Type B pancreatic cell (in vitro differentiated cells): Measurements from ENCODE around the gene SSH2. TPM values are rescaled to one million over a fixed set of nuclear protein-coding genes. Genes with fewer than 3 reads are reported as not detected.
A peak's percentile ranks its signal among the peaks of the same experiment; 100 is the strongest.

Experiments used
- DNase-seq: peaks from one replicate; pipeline ENCODE4 v3.0.0; 2021; ENCODE audit warnings: mixed read lengths; ENCODE audit not compliant: unreplicated experiment; ENCODE audit errors: extremely low spot score
- H3K27ac Mint-ChIP-seq: 2 replicates; pipeline ENCODE4 v1.8.0; 2021; ENCODE audit warnings: mild to moderate bottlenecking, mixed read lengths
- H3K27me3 Mint-ChIP-seq: 2 replicates; pipeline ENCODE4 v1.8.0; 2021; ENCODE audit warnings: mixed read lengths
- H3K36me3 Mint-ChIP-seq: 2 replicates; pipeline ENCODE4 v1.8.0; 2021; ENCODE audit warnings: mixed read lengths
- H3K4me1 Mint-ChIP-seq: one replicate; pipeline ENCODE4 v1.8.0; 2021; ENCODE audit warnings: mixed read lengths; ENCODE audit not compliant: unreplicated experiment
- H3K4me3 Mint-ChIP-seq: 2 replicates; pipeline ENCODE4 v1.8.0; 2021; ENCODE audit warnings: mild to moderate bottlenecking, mixed read lengths
- H3K9me3 Mint-ChIP-seq: 2 replicates; pipeline ENCODE4 v1.8.0; 2021; ENCODE audit warnings: mixed read lengths
- total RNA-seq: library from RNA; stranded (reverse); gene quantifications from 2 replicates; pipeline ENCODE4 v1.2.1, GENCODE V29; 2021; ENCODE audit warnings: low replicate concordance
- TF ChIP-seq, protein P1 (sequence below): fragments of 200-600 bp; sonication (generic); conservative IDR thresholded peaks from 2 replicates; pipeline ENCODE4 v1.5.0; 2021; ENCODE audit warnings: antibody characterized with exemption, mild to moderate bottlenecking

The SSH2 gene
- total RNA-seq, 1 donor from 2014 or later = 23.8 TPM

- H3K4me3 Mint-ChIP-seq = no peak overlapping the region
- TF ChIP-seq, protein P1, sequence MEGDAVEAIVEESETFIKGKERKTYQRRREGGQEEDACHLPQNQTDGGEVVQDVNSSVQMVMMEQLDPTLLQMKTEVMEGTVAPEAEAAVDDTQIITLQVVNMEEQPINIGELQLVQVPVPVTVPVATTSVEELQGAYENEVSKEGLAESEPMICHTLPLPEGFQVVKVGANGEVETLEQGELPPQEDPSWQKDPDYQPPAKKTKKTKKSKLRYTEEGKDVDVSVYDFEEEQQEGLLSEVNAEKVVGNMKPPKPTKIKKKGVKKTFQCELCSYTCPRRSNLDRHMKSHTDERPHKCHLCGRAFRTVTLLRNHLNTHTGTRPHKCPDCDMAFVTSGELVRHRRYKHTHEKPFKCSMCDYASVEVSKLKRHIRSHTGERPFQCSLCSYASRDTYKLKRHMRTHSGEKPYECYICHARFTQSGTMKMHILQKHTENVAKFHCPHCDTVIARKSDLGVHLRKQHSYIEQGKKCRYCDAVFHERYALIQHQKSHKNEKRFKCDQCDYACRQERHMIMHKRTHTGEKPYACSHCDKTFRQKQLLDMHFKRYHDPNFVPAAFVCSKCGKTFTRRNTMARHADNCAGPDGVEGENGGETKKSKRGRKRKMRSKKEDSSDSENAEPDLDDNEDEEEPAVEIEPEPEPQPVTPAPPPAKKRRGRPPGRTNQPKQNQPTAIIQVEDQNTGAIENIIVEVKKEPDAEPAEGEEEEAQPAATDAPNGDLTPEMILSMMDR = no peak
- no peak overlapping the region for H3K27ac Mint-ChIP-seq
- no peaks in the 10 kb centered on the region for H3K27me3 Mint-ChIP-seq
- DNase-seq = no peak
- H3K9me3 Mint-ChIP-seq = no peaks in the 10 kb centered on the region
- peaks cover 8% of the 10 kb centered on the region for H3K36me3 Mint-ChIP-seq
- peaks cover 14% of the 10 kb centered on the region for H3K4me1 Mint-ChIP-seq
These were observed 347.3 kb downstream of the SSH2 start for GRCh38 chr17:29582772-29583171.

- Mint-ChIP-seq H3K4me1 (peaks cover 14% of the 10 kb centered on the region), H3K27me3 (no peaks in the 10 kb centered on the region), H3K4me3 (no peak overlapping the region), H3K27ac (no peak overlapping the region), H3K9me3 (no peaks in the 10 kb centered on the region), H3K36me3 (peaks cover 8% of the 10 kb centered on the region)
- DNase-seq = no peak
- TF ChIP-seq, protein P1 = no peak
These were observed 347.7 kb downstream of the SSH2 start for GRCh38 chr17:29582254-29582765.

DNA sequence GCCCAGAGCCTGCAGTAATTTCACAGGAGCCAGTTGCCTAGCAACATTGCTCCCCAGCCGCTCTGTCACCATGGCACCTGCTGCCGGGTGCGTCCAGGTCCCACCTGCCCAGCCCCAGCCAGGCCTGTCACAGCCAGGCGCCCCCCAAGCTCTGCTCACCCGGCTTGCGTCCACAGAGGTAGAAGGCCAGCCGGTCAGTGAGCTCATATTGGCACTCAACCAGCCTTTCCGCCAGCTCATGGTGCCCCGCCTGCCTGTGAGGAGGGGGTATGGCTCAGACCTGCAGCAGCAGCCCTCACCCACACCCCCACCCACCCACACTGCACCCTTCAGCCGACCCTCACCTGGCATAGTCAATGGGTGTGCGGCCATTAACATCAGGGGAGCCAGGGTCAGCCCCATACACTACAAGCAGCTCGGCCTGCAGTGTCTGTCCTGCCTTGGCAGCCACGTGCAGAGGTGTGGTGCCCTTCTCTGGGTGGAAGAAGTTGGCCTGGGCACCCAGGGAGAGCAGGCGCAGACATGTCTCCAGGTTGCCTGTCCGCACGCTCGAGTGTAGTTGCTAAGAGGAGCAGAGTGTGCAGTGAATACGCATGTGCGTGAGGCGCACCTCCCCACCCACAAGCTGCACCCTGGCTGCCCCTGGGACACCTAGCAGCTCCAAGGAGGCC lies 348.3 kb downstream of the SSH2 start:
- TF ChIP-seq, protein P1 = no peak
- Mint-ChIP-seq H3K27me3 (no peaks in the 10 kb centered on the region), H3K9me3 (no peaks in the 10 kb centered on the region), H3K36me3 (peaks cover 8% of the 10 kb centered on the region), H3K27ac (no peak overlapping the region), H3K4me3 (no peak overlapping the region), H3K4me1 (peaks cover 14% of the 10 kb centered on the region)
- no peak for DNase-seq

DNA sequence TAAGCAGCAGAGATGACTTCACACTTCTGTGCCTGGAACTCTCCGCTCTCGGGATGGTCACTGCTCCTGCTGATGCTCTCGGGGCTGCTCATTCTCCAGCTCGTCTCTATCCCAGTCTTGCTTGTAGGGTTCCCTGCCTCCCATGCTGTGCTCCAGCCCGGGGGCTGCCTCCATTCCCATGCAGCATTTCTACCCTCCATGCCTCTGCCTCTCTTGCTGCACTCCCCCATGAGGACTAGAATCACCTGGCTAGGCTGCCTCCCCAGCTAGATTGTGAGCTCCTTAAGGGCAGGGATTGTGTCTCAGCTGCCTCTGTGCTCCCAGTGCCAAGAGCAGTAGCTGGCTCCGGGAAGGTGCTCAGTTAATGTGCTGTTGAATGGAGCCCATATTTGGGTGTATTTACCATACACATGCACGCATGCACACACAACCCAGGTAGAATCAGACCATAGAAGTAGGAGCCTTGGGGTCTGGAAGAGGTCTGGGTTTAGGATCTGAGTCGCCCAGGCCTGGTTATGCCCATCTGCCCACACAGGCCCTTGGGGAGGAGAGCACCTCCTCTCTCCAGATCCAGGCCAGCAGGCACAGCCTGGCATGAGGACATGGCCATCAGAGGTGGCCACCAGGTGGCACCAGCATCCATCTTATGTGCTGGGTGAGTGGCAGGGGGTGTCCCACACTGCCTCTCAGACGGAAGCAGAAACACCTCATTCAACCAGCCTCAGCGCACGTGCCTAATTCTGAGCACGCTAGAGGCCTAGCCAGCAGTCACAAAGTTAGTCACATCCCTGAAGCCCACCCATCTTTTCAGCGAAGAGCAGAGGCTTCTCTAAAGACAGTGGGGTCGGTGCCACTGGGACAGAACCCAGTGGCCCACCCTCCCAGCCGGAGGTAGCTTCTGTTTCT lies 349.9 kb downstream of the SSH2 start:
- peak overlapping the region; percentile 29 for H3K4me3 Mint-ChIP-seq

More for the DNA sequence above, 349.9 kb downstream of the SSH2 start:
- Mint-ChIP-seq H3K27ac (peak overlapping the region; percentile 67), H3K36me3 (peaks cover 8% of the 10 kb centered on the region), H3K4me1 (peaks cover 14% of the 10 kb centered on the region), H3K27me3 (no peaks in the 10 kb centered on the region), H3K9me3 (no peaks in the 10 kb centered on the region)
- DNase-seq = peak; percentile 81
- TF ChIP-seq, protein P1 = peak; percentile 86
